Left lung (tissue), 10 donors: ENCODE data around the gene CTIF. TPM values are rescaled to one million over a fixed set of nuclear protein-coding genes. Genes with fewer than 3 reads are reported as not detected.

Source experiments
- ATAC-seq: fragments of 200-7000 bp; cut with Tn5 transposase; one replicate; pipeline ENCODE4 v1.9.1; 2020; ENCODE audit warnings: moderate library complexity
- DNase-seq, 4 donors: peaks; one replicate each; pipeline ENCODE4 v3.0.0-alpha.2; 2013 to 2020
- H3K27ac ChIP-seq, 2 donors: fragments of 200-600 bp; sonication (generic) in 1 of 2; one replicate each; pipeline versions ENCODE4 v1.5.0 to v1.8.0; 2020 to 2021
- H3K27me3 ChIP-seq, 2 donors: fragments of 200-600 bp; sonication (generic) in 1 of 2; one replicate each; pipeline versions ENCODE4 v1.5.0 to v1.8.0; 2020 to 2021
- H3K36me3 ChIP-seq, 2 donors: fragments of 200-600 bp; sonication (generic) in 1 of 2; one replicate each; pipeline versions ENCODE4 v1.5.0 to v1.8.0; 2020 to 2021
- H3K4me1 ChIP-seq, 2 donors: fragments of 200-600 bp; one replicate each; pipeline ENCODE4 v1.8.0; 2021
- H3K4me3 ChIP-seq, 2 donors: fragments of 200-600 bp; sonication (generic) in 1 of 2; one replicate each; pipeline versions ENCODE4 v1.5.0 to v1.8.0; 2020 to 2021; ENCODE audit warnings: mild to moderate bottlenecking in 1 of 2
- H3K9me3 ChIP-seq, 2 donors: fragments of 200-600 bp; sonication (generic) in 1 of 2; one replicate each; pipeline versions ENCODE4 v1.5.0 to v1.8.0; 2020 to 2021
- intact Hi-C, 2 donors: fragments of 100-400 bp; cut with DNase I; formaldehyde crosslinking; loops; one replicate each; pipeline versions ENCODE4 v1.11.2 to v1.14.2; 2022
- microRNA-seq, 2 donors: library from miRNA; unstranded; fragments of <30 nt; microRNA quantifications; one replicate each; pipeline ENCODE4, GENCODE V29; 2019
- polyA plus RNA-seq, 6 donors: library from polyadenylated mRNA; unstranded; fragments of 120-200 nt; gene quantifications; one replicate each; pipeline ENCODE4 v1.2.1, GENCODE V29; 2013; ENCODE audit not compliant: insufficient read length in 6 of 6
- total RNA-seq, 2 donors: library from RNA; stranded (reverse); fragmentation: NEBNext Ultra II Directional; extraction: Animal tissue kit (Norgen Biotek cat#: 25700); gene quantifications; one replicate each; pipeline ENCODE4 v1.2.1, GENCODE V29; 2021
- TF ChIP-seq, protein P1 (sequence below), 2 donors: fragments of 200-600 bp; sonication (generic) in 1 of 2; IDR thresholded peaks; one replicate each; pipeline versions ENCODE4 v1.5.0 to v1.8.0; 2021; ENCODE audit warnings: antibody characterized with exemption in 2 of 2
- donor health status: DM: no; HTN: yes; CAD: no.
- donor health status: DM: no; HTN: no; CAD: no.

CTIF gene
- total and polyA plus RNA-seq, 8 donors, result 24.9 to 46.1 (median 34.9) TPM

DNA sequence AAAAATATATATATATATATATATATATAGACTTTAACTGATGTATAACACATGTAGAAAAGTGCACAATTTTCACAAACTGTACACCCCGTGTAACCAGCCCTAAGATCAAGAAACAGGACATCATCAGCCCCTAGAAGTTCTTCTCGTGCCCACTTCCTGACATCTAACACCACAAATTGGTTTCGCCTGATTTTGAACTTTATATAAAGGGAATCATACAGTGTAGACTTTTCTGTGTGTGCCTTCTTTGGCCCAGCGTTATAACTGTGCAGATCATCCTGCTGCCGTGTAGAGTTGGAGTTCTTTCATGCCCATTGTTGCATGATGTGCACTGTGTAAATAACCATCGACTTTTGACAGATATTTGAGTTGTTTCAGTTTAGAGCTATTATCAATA is 370.9 kb downstream of the CTIF start:
- Histone ChIP-seq H3K4me1 (peaks cover 0 to 4% of the 10 kb centered on the region in 2 donors), H3K36me3 (no peaks in the 10 kb centered on the region), H3K4me3 (no peak overlapping the region), H3K9me3 (no peaks in the 10 kb centered on the region), H3K27ac (no peak overlapping the region), H3K27me3 (no peaks in the 10 kb centered on the region)
- TF ChIP-seq, protein P1, sequence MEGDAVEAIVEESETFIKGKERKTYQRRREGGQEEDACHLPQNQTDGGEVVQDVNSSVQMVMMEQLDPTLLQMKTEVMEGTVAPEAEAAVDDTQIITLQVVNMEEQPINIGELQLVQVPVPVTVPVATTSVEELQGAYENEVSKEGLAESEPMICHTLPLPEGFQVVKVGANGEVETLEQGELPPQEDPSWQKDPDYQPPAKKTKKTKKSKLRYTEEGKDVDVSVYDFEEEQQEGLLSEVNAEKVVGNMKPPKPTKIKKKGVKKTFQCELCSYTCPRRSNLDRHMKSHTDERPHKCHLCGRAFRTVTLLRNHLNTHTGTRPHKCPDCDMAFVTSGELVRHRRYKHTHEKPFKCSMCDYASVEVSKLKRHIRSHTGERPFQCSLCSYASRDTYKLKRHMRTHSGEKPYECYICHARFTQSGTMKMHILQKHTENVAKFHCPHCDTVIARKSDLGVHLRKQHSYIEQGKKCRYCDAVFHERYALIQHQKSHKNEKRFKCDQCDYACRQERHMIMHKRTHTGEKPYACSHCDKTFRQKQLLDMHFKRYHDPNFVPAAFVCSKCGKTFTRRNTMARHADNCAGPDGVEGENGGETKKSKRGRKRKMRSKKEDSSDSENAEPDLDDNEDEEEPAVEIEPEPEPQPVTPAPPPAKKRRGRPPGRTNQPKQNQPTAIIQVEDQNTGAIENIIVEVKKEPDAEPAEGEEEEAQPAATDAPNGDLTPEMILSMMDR (IDR thresholded peaks at IDR 0.05), result no peak
- intact Hi-C loops, result no loop called here
- no peak for DNase-seq
- ATAC-seq, result no peak

DNA sequence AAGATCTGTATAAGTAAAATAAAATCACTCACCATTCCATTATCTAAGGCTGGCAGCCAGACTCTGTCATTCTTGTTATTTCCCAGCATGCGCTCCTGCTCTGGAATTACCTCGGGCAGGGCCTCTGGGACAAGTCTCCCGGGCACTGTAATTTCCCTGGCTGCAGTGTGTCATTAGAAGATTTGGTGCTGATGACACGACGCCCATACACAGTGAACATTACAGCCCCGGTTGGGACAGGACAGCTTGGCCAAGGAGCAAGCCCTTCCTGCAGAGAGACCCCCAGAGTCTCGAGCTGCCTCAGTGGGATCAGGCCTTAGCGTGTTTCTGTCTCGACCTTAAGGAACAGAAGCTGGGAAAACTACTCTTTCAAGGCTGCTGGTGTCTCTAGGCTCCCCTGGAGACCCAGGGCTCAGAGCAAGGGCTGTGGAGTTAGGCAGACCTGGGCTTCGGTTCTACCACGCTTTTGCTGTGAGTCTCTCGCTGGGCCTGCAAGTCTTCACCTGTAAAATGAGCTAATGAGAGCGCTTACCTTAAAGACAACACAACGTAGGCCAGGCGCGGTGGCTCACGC is 372.2 kb downstream of the CTIF start:
- no peak for ATAC-seq
- H3K27me3 ChIP-seq, result no peaks in the 10 kb centered on the region
- H3K36me3 ChIP-seq, result no peaks in the 10 kb centered on the region
- TF ChIP-seq, protein P1 (IDR thresholded peaks at IDR 0.05), result no peak
- H3K4me3 ChIP-seq, result no peak overlapping the region
- no peaks in the 10 kb centered on the region for H3K9me3 ChIP-seq
- H3K27ac ChIP-seq, result no peak overlapping the region
- intact Hi-C loops, result no loop called here
- no peak for DNase-seq
- H3K4me1 ChIP-seq, result peaks cover 0 to 10% of the 10 kb centered on the region in 2 donors

Small RNAs within 50 kb of the gene (microRNA-seq; reads per million reads assigned to microRNA genes)
- gene MIR4743, result 0.14 to 0.17 reads per million in 2 donors

Other genes starting within 250 kb of the CTIF start
- gene ZBTB7C, start 129.6 kb upstream of the CTIF start, total RNA-seq, result 1 to 10 TPM; 7.5 to 8.7 TPM
- gene ZBTB7C, start 129.6 kb upstream of the CTIF start, polyA plus RNA-seq, result 1 to 10 TPM; 1.7 to 2.8 (median 2.5) TPM